CD1c-positive myeloid dendritic cell (primary cell): ENCODE results near the gene AFF3.

Experiments
- DNase-seq: peaks from one replicate; pipeline ENCODE4 v3.0.0-alpha.2; 2016; ENCODE audit errors: extremely low spot score

AFF3 gene

DNA sequence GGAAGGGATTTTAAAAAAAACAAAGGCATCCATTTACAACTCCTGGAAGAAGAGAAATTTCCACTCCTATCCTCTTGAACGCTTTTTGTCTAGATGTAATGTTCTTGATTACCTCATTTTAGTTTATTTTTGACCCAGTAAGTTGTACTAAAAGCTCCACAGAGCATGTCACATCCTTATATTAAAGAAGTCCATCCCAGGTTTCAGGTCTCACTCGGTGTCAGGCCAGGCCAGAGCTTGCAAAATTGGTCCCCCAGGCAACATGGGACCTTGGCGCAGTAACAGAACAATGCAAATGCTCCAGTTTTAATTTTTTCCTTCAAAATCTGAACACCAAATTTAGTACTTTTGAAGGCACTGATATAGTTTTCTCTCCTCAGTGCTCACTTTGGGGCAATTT is 434.2 kb downstream of the AFF3 start:
- DNase-seq, result no peak

DNA sequence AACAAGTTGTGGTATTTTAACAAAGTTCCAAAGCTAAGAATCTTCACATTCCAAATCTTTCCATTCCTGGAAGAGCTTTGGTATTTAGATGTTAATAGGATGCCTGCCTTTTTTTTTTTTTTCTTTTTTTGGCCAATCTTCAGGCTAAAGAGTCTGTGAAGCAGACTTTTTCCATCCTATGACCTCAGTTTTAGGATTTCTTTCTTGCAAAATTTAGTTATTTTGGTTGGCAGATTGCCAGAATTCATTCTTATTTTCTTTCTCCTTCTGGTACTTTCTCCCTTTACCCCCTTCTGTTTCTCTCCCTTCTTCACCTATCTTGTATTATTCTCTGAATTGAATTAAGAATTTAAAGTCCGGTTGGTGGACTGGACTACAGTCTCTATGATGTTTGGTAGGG is 434.8 kb downstream of the AFF3 start:
- no peak for DNase-seq

DNA sequence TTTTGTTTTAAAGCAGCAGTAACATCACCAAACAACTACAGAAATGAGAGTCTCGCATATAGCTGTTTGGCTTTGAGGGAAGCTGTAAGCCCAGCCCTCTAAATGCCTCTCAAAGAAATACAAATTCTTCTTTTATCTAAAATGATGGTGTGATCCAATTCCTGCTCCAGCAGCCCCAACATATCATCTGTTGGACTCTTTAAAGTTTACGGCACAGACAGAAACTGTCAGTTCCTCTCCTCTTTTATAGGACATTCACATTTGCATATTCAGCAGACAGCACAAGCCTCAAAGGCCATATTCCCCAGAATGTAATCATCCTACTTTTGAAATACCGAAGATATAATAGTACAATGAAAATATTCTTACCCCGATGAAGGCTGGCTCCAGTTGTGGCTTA is 435.7 kb downstream of the AFF3 start:
- DNase-seq, result no peak

DNA sequence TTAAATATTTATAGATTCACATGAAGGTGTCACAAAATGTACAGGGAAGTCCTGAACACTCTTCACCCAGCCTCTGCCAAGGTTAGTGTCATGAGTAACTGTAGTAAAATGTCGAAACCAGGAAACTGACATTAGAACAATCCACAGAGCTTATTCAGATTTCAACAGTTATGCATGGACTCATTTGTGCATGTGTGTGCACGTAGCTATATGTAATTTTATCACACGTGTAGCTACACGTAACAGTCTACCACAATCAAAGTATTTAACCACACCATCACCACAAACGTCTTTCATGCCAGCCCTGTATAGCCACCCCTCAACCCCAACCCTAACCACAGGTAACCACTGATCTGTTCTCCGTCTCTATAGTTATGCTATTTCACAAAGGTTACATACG is 440.9 kb downstream of the AFF3 start:
- no peak for DNase-seq

DNA sequence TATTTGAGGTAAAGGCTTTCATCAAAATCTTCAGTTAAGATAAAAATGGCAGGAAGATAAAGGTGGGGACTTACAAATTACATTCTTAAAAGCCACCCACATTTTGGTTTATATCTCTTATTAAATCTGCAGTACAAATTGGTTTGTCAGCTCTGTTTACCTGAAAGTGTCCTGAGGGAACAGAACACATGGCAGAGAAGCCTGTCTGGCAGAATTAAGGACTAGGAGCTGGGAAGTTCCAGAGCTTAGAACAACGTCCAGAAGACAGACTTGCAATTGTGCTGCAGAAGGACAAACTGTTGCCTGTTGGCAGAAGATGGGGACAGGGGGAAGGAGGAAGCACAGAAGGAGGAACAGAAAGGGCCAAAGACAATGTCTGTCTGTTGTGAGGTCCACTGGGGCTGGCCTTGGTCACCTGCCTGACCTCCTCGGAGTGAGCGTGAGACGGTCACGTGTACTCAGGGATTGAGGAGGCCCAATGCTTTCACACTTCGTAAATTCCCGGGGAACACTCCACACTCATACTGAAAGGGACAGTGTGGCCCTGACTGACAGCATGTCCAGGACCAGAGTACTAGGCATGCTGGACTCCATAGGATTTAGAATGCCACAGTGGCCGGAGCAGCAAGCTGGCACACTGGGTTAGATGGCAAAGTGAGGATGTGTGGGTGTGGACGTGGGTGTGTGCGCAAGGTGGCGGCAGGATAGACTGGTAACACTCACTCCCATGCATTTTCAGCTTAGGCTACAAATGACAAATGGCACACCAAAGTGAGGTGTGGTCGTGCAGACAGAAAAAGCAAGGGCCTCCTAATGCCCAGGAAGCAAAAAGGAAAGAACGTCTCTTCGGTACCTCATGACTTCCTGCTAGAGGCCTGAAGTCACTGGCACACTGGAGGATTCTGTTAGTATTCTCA is 441.6 kb downstream of the AFF3 start:
- no peak for DNase-seq

DNA sequence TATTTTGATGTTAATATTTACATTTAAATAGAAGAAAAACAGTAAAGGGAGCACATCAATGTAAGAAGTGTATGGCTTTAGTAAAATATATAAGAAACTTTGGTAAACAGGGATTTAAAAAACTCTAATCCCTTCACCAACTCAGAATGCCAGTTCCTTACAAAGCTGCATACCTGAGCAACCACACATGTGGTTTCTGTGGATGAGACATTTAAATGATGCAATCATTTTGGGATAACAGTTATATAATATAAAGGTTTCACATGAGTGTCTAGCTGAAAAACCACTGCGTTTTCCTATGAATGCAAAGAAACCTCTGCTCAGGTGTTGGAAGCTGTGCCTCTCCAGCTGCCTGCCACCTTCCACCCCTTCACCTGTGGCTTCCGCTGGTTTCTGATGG is 443.5 kb downstream of the AFF3 start:
- no peak for DNase-seq

DNA sequence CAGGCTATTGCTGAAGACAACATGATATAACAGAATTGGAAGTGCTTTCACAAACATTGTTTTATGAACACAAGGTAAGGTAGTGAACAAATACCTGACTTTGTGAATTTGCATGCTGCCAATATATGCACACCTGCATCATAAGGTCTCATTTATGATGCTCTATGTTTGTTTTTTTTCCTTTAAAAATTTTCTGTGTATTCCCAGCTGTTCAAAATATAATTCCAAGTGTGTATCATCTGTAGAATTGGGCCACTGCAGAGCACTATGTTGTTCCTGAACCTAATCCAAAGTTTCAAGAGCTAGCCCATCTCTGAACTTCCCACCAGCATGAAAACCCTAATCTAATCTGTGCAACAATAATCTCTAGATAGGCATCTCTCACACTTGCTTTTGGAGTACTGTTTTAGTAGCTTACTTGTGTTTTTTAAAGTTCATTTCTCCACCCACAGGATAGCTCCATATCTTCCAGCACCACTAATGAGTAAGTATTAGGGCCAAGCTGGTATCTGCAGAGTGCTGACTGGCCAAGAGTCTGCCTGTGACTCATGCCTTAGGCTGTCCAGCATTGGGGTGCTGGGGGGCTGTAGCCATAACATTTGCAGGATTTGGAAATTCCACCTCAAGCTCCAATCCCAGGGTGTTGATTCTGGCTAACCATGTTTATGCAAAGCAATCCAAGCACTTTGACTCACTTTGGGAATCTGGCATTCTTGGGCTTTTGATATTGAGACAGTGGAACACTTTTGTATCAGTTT is 444.4 kb downstream of the AFF3 start:
- DNase-seq, result no peak

DNA sequence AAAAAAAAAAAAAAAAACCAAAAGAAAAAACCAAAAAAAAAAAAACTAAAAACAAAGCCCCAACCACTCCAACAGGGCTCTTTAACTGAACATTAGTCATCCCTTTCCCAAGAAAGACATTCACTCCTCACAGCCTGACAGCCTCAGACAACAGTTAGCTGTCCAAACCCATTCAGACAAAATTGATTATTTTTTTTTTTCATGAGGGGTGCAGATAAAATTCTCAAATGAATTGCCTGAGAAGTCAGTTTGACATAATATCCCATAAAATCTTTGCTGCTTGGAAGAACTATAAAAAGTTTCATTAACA is 446.5 kb downstream of the AFF3 start:
- no peak for DNase-seq

DNA sequence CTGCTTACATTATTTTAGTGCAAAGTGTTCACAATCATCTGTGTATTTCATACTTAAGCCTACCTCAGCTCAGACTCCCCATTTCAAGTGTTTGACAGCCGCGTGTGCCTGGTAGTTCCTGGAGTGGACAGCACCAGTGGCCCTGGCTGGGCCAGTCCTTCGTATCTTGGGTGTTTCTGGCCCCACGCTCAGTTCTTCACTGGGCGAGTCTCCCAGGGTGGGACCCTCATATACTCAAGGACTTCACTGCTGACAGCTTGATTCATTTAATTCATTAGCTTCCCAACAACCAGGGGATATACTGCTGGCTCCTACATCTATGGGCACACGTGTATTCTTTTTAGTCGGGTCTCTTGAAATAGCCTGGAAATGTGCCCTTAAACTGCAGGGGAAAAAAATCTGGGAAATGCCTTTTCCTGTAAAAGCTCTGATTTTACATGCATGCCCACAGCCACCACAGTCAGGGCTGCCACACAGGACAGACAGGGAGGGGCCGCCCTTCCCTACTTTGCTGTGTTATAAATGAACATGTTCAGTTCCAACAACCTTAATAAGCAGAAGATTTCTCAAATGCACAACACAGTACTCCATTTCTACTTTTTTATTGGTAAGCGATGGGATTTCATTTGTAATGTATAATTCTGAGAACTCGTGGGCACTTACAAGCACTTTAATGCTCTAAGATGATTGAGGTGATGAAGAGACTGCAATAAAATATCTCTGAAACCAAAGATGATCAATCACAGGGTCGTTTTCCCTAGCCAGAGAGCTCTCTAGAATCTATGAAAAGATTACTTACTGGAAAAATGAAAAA is 447.1 kb downstream of the AFF3 start:
- DNase-seq, result no peak

DNA sequence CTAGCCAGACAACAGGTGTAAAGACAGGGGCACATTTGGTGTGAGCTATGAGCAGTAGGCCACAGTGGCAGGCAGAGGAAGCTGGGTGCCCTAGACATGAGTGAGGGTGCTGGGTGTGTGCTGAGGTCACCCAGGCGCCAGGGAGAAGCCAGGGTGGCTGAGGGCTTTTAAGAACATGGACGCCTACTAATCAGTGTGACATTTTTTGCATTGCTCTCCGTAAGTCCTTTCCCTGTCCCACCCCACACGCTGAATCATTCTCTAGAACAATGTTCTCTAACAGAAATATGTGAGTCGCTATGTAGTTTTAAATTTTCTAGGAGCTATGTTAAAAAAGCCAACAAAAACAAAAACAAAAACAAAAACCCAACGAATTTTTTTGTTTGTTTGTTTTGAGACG is 448.1 kb downstream of the AFF3 start:
- no peak for DNase-seq

DNA sequence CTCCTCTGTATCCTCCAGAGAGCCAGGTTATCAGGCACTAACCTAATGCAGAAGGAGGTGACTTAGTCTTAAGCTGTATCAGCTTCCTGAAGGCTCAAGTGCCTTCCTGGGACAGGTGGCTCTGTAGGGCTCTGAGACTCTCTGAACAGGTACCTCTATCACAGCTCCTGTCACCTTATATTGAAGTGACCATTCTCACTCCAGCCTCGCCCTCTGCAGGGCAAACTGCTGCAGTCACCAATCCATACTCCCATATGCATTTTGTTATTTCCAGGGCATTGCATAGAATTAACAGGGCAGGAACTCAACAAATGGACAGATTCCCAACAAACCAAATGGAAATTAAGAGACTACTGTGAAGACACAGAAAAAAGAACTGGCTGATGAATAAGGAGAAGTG is 449.6 kb downstream of the AFF3 start:
- DNase-seq, result no peak

DNA sequence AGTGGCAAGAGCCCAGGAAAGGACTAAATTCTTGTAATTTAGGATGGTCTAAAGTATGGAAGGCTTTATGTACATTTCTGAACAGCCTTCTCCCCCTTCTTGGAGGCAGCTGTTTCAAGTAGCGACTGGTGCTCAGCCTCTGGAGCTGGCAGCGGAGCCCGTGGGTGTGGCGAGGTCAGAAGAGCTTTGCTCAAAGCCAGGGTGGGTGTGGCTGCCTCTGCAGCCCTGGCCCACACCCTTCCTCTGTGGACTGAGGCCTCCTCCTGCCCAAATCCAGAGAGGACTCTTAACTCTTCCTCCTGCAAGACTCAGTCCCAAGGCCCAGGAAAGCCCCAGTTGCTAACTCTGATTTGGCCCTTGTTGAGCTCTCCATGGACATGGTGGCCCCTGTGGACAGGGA is 450.5 kb downstream of the AFF3 start:
- DNase-seq, result peak; percentile 7

DNA sequence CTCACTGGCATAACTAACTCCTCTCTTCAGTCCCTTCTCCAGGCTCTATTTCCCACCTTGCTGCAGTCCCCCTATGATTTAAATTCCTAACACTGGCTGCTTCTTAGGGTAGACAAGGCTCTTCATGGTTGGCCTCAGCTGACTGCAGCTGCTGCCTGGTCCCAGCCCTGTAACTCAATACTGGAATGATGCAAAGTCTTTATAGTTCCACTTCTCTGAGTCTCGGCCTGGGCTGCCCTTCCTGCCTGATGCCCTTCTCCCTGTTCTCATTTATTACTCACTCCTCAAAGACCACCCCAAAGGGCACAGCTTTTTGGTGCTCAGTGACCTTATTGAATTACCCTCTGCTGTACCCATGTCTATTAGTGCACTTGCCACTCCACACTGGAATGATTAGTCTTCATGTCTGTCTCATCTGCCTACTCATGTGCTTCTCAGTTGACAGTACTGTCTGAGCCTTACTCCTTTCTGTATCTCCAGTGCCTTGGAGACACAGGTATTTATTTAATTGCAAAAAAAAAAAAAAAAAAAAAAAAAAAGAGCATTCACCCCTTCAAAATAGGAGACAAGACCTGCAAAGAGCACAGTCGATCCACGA is 453.1 kb downstream of the AFF3 start:
- no peak for DNase-seq

DNA sequence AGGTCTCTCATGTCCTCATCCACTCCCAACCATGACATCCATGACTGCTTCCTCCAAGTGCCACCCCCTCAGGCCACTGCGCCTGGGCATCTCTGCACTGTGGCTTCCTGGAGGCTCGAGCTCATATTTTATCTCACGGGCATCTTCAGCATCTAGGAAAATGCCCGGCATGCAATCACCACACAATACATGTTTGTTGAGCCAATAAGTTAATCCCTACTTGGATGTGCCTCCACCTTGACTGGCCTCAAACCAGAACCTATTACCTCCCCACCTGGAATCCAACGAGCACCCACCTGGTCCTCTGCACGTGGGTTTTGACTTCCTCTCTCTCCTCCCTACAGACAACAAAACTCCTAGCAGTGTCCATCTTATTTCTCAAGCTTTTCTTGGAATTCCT is 453.7 kb downstream of the AFF3 start:
- DNase-seq, result no peak

DNA sequence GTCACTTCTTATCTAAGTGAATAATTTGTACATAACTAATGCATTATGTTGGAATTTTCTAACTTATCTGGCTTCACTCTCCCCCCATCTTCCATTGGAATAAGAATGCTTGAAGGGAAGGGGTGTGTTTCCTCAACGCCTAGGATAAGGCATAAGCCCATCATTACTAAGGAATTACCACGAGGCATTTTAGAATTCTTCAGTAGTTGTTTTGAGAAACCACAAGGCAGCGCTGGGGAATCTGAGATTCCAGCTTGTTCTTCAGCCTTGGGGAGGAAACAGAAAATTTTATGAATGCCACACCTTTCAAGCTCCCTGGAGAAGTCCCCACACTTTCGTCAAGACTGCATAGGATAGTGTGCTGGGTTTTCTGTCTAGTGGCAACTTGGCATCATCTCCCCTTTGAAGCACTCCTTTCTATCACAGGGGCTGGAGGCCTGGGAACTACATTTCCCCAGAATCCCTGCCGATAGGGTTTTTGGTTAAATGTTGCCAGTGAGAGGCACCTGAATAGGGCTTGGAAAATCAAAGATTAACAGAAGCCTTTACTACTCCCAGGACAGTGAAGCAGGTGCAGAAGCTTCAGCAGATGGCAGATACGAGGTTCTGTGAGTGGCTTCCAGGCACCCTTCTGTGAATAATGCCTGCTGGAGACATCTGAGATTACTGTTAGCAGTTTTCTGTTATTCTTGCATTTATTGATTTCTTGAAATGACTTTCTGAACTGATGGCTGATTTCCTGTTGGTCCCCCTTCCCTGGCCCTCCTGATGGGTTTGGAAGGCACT is 459.9 kb downstream of the AFF3 start:
- no peak for DNase-seq

DNA sequence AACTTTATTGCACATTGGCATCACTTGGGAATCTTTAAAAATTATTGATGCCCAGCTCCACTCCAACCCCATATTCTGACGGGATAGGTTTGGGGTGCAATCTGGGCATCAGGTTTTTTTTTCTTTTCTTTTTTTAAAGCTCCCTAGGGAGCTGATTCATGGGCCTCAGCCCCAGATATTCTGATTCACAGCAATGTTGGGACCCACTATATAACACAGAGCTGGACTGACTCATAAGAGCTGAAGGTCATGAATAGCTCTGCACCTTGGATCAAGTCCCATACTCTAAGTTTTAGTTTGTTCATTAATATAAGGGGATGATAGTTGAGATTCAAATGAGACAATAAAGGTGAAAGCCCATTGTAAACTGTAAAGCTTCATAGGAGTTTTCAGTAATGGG is 461.4 kb downstream of the AFF3 start:
- DNase-seq, result no peak

DNA sequence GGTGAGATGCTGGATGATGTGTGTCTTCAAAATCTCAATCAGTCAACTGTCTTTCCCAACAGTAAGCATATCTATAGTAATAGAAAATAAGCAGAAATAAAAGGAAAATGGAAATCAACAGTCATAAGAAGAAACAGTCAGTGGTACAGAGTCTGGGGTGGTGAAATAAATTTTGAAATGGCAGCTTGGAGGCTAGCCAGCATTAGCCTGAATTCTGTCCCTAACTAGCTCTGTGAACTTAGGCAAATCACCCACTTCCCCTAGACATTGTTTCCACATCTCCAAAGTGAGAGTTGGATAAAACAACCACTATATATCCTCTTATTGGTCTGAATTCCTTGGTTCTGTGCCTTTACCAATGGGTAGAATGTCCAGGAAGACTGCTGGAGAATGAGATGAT is 462.9 kb downstream of the AFF3 start:
- peak; percentile 27 for DNase-seq

DNA sequence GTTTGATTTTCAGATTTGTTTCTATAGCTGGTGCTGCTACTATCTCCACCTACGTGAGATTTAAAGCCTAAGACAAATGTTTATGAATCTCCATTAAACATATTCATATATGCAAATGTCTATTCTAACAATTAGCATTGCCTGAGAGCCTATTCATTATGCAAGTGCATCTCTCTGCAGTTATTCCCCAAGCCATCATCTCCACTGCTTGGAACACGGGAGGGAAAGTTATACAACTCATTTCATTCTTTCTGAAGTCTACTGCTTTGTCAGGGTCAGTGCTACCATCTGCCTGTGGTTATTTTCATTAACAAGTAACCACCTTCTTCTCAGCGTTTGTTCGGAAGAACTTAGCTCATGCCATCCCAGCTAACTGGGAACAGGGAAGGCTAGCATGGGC is 463.8 kb downstream of the AFF3 start:
- DNase-seq, result no peak

DNA sequence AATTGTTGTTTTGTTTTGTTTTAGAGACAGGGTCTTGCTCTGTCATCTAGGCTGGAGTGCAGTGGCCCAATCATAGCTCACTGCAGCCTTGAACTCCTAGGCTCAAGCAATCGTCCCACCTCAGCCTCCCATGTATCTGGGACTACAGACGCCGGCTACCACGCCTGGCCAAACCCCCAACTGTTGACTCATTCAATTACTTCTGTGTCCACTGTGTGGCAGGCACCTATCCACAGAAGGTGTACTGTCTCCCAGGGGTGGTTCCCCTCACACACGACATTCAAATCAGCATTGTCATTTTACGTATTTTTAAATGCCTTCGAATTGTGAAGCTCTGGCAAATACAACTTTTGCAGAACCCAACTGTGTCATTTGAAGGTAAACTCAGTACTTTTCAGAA is 464.6 kb downstream of the AFF3 start:
- no peak for DNase-seq

DNA sequence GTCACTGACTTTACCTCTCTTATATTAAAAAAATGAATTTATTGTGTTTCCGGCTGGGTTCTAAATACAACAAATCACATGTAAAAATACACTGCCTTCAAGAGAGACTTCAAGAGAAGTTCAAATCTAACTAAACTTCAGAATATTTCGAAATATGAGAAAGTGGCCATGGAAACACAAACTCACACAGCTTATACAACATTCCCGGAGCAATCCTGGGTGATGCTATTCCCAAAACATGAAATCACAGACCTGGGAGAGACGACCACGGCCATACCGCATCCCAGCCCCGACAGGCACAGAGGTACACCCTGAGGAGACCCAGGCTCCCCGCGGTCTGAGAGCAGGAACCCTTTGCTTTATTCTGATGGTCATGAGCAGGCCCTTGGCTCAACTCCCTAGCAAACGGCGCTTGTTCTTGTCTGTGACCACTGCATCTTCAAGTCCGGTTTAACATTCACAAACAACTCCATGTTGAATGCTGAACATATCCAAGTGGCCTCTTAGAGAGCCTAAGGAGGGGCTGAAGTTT is 467.2 kb downstream of the AFF3 start:
- no peak for DNase-seq

DNA sequence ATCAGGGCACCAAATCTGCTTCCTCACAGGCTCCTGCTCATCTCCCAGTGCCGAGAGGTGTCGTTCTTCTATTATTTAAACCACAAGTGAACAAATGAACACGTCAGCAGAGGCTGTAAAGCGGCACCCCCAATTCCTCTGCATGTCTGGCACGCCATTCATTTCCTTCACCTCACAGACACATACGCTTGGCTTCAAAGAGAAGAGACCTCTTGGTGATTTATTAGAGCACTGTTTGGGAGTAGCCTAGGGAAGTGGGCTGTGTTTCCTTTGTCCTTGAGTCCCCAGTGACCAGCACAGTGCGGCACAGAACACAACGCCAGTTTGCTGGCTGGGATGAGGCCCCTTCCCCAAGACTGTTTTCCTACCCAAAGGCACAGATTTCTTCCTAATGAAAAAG is 468.3 kb downstream of the AFF3 start:
- no peak for DNase-seq
